Endothelial cell of umbilical vein (primary cell): Measurements from ENCODE around the gene OSBPL10. TPM values are rescaled to one million over a fixed set of nuclear protein-coding genes. Genes with fewer than 3 reads are reported as not detected.

Experiments used
- BruUV-seq: library from RNA; stranded (reverse); fragments of 400-500 nt; replicated peaks from 2 replicates; lab custom pipeline; 2021; lab: Mats Ljungman, UMichigan
- CTCF ChIA-PET: fragments of 300-600, 350-600 bp; sonication (Branson Sonifier 250); formaldehyde crosslinking; loops from one replicate; lab custom pipeline; 2021; ENCODE audit warnings: antibody characterized with exemption, inconsistent platforms; lab: Charles Lee
- POLR2A ChIA-PET: fragments of 300-600, 350-600 bp; sonication (Branson Sonifier 250); formaldehyde crosslinking; loops from one replicate; lab custom pipeline; 2021; ENCODE audit warnings: antibody characterized with exemption, inconsistent platforms; lab: Charles Lee
- DNase-seq: peaks from one replicate; pipeline ENCODE4 v3.0.0-alpha.2; 2011; ENCODE audit warnings: low read depth, low spot score
- FAIRE-seq: peaks from 2 replicates; lab custom pipeline; 2011; peaks lifted over from hg19 to GRCh38; lab: Jason Lieb, UNC
- H2AFZ ChIP-seq: 2 replicates; pipeline ENCODE4 v1.6.0; 2012; ENCODE audit warnings: low read depth, low read length, control low read depth, inconsistent platforms
- H3K27ac ChIP-seq: 2 replicates; pipeline ENCODE4 v1.5.1; 2011; ENCODE audit warnings: low read depth, mild to moderate bottlenecking, control low read depth, low read length, moderate library complexity; ENCODE audit not compliant: insufficient read depth
- H3K27me3 ChIP-seq, 2 experiments: 2 replicates each; pipeline versions ENCODE4 v1.6.0 to v1.6.1; 2011; ENCODE audit warnings: low read length in 2 of 2, mixed read lengths in 1 of 2; ENCODE audit not compliant: control insufficient read depth in 2 of 2, insufficient read depth in 2 of 2
- H3K36me3 ChIP-seq, 2 experiments: 2 replicates in 1 of 2; 3 replicates in 1 of 2; pipeline ENCODE4 v1.5.1; 2011; ENCODE audit warnings: low read length in 2 of 2, mild to moderate bottlenecking in 1 of 2, moderate library complexity in 1 of 2; ENCODE audit not compliant: control insufficient read depth in 2 of 2, insufficient read depth in 2 of 2; ENCODE audit errors: extremely low read depth in 1 of 2
- H3K4me1 ChIP-seq: 3 replicates; pipeline ENCODE4 v1.5.1; 2011; ENCODE audit warnings: mild to moderate bottlenecking, low read length; ENCODE audit not compliant: control insufficient read depth, insufficient read depth; ENCODE audit errors: extremely low read depth
- H3K4me2 ChIP-seq: 2 replicates; pipeline ENCODE4 v1.6.1; 2011; ENCODE audit warnings: low read length, control low read depth, mixed read lengths; ENCODE audit not compliant: insufficient read depth
- H3K4me3 ChIP-seq, 3 experiments: fragments of 200-600 bp in 1 of 3; sonication (generic), shearing (Covaris generic) in 1 of 3; replicated peaks in 1 of 3; 2 replicates each; pipeline ENCODE4 v1.5.1; 2011 to 2016; ENCODE audit warnings: control low read depth in 3 of 3, low read length in 3 of 3, mild to moderate bottlenecking in 2 of 3, inconsistent platforms in 1 of 3, low read depth in 1 of 3, moderate library complexity in 1 of 3; ENCODE audit not compliant: insufficient read depth in 1 of 3
- H3K79me2 ChIP-seq: 2 replicates; pipeline ENCODE4 v1.6.0; 2012; ENCODE audit warnings: low read length, inconsistent platforms; ENCODE audit not compliant: control insufficient read depth, insufficient read depth
- H3K9ac ChIP-seq: replicated peaks from 2 replicates; pipeline ENCODE3; 2011; ENCODE audit warnings: low read length, control low read depth; ENCODE audit not compliant: insufficient read depth; ENCODE audit errors: extremely low read depth
- H3K9me1 ChIP-seq: replicated peaks from 3 replicates; pipeline ENCODE4 v1.6.0; 2011; ENCODE audit warnings: mild to moderate bottlenecking, low read length; ENCODE audit not compliant: control insufficient read depth, insufficient read depth; ENCODE audit errors: extremely low read depth
- H3K9me3 ChIP-seq: replicated peaks from 2 replicates; pipeline ENCODE4 v1.5.1; 2012; ENCODE audit warnings: low read length, inconsistent platforms; ENCODE audit not compliant: control insufficient read depth, insufficient read depth
- H4K20me1 ChIP-seq: replicated peaks from 2 replicates; pipeline ENCODE3; 2011; ENCODE audit warnings: mild to moderate bottlenecking, low read length; ENCODE audit not compliant: control insufficient read depth, insufficient read depth; ENCODE audit errors: extremely low read depth
- CTCF ChIP-seq, 2 donors: IDR thresholded peaks; 1 replicate in 1 of 2; 2 replicates in 1 of 2; pipeline ENCODE4 v1.5.1; 2011; ENCODE audit warnings: low read length in 2 of 2, mild to moderate bottlenecking in 2 of 2, moderate library complexity in 2 of 2, control low read depth in 1 of 2, inconsistent platforms in 1 of 2, low read depth in 1 of 2; ENCODE audit not compliant: insufficient read depth in 1 of 2; ENCODE audit errors: extremely low read depth in 1 of 2
- EZH2 ChIP-seq: IDR thresholded peaks from 2 replicates; pipeline ENCODE4 v1.6.1; 2012; ENCODE audit warnings: borderline replicate concordance, low read depth, mild to moderate bottlenecking, moderate library complexity, low read length, inconsistent platforms; ENCODE audit not compliant: severe bottlenecking
- FOS ChIP-seq: IDR thresholded peaks from 2 replicates; pipeline ENCODE4 v1.6.1; 2011; ENCODE audit warnings: mild to moderate bottlenecking, low read length, moderate library complexity, borderline replicate concordance; ENCODE audit not compliant: insufficient read depth
- GATA2 ChIP-seq: IDR thresholded peaks from 2 replicates; pipeline ENCODE4 v1.7.0; 2011; ENCODE audit warnings: low read depth, mild to moderate bottlenecking, moderate library complexity, mixed read lengths, low read length; ENCODE audit not compliant: insufficient read length, insufficient read depth
- JUN ChIP-seq: IDR thresholded peaks from 2 replicates; pipeline ENCODE4 v1.6.1; 2011; ENCODE audit warnings: borderline replicate concordance, low read depth; ENCODE audit not compliant: insufficient read length, insufficient read depth
- MAX ChIP-seq: IDR thresholded peaks from 2 replicates; pipeline ENCODE4 v1.6.1; 2011; ENCODE audit not compliant: insufficient read depth, insufficient read length
- MYC ChIP-seq: IDR thresholded peaks from one replicate; pipeline ENCODE4 v1.6.1; 2011; ENCODE audit warnings: mild to moderate bottlenecking, low read depth, low read length
- POLR2A ChIP-seq: IDR thresholded peaks from 2 replicates; pipeline ENCODE4 v1.6.1; 2012; ENCODE audit warnings: low read depth, mild to moderate bottlenecking, control low read depth, low read length
- POLR2AphosphoS5 ChIP-seq: IDR thresholded peaks from 2 replicates; pipeline ENCODE4 v1.6.1; 2012; ENCODE audit warnings: low read depth, mild to moderate bottlenecking, control low read depth, low read length, moderate library complexity; ENCODE audit not compliant: insufficient read depth
- dilution Hi-C: fragments of 300-500 bp; cut with MboI; formaldehyde crosslinking; loops from one replicate; pipeline ENCODE4 v1.15.0; 2019; ENCODE audit warnings: low sequenced_read_pairs; ENCODE audit not compliant: extremely low pct_ligation_motif_present
- intact Hi-C: fragments of 100-400 bp; cut with micrococcal nuclease; formaldehyde crosslinking; loops from one replicate; pipeline ENCODE4 v1.10.0; 2022
- polyA plus RNA-seq, 4 experiments: library from polyadenylated mRNA; depleted of rRNA in 3 of 4; stranded (reverse) in 3 of 4; unstranded in 1 of 4; fragments of >200 nt; gene quantifications; 2 replicates each; pipeline versions ENCODE4 v1.2.1 to v1.2.3, GENCODE V29; 2011 to 2012; ENCODE audit warnings: missing spikeins in 1 of 4
- total RNA-seq: library from RNA; stranded (reverse); gene quantifications from 2 replicates; pipeline ENCODE4 v1.2.3, GENCODE V29; 2021

Gene OSBPL10
- total and polyA plus RNA-seq, 2 donors (not counting 3 experiments of a cell fraction or from before 2014, with no cell fraction given): 10.8 to 47.6 TPM

GRCh38 chr3:31772758-31773473, 208.1 kb downstream of the OSBPL10 start:
- Histone ChIP-seq H3K79me2 (no peaks in the 10 kb centered on the region), H2AFZ (no peak overlapping the region)
- dilution Hi-C loops: no loop called here

More at GRCh38 chr3:31772758-31773473, 208.1 kb downstream of the OSBPL10 start:
- Histone ChIP-seq H3K36me3 (no peaks in the 10 kb centered on the region), H3K27ac (no peak overlapping the region), H3K4me1 (no peaks in the 10 kb centered on the region), H3K4me2 (no peak overlapping the region), H3K27me3 (no peaks in the 10 kb centered on the region), H4K20me1 (no peaks in the 10 kb centered on the region), H3K4me3 (no peak overlapping the region), H3K9me1 (no peaks in the 10 kb centered on the region), H3K9me3 (no peaks in the 10 kb centered on the region), H3K9ac (no peak overlapping the region)
- BruUV-seq: no TSS peak
- DNase-seq (no peak), FAIRE-seq (no peak)
- ChIA-PET CTCF (interaction anchor here (0.6 kb wide), 1 partner anchor 52 kb away, joined by 3 read pairs; no protein-coding TSS in a partner anchor), POLR2A (no interaction called here)
- intact Hi-C loops: no loop called here
- TF ChIP-seq POLR2AphosphoS5 (no peak), POLR2A (no peak), GATA2 (no peak), EZH2 (no peak), JUN (no peak), CTCF (IDR thresholded peaks at IDR 0.05; ENCODE audit: extremely low read depth in 1 of 2, insufficient read depth in 1 of 2, low read depth in 1 of 2, low read length in 2 of 2) (no peak), MYC (no peak), MAX (no peak), FOS (no peak)
